Activated CD8-positive, alpha-beta memory T cell treated with anti-CD3 and anti-CD28 coated beads, Interleukin-2, amount 50 U/mL, for 4 hours (primary cell): ENCODE measurements around the gene TET2.
A peak's percentile ranks its signal among the peaks of the same experiment; 100 is the strongest.

ENCODE experiments used
- DNase-seq: peaks from one replicate; pipeline ENCODE4 v3.0.0-alpha.2; 2020

The TET2 gene

GRCh38 chr4:105305019-105305836, 158.6 kb downstream of the TET2 start:
- DNase-seq, result no peak

GRCh38 chr4:105306158-105306781, 159.6 kb downstream of the TET2 start:
- DNase-seq, result peak; percentile 21

- no peak for DNase-seq
Measured at GRCh38 chr4:105306820-105307219, 160.1 kb downstream of the TET2 start.

DNA sequence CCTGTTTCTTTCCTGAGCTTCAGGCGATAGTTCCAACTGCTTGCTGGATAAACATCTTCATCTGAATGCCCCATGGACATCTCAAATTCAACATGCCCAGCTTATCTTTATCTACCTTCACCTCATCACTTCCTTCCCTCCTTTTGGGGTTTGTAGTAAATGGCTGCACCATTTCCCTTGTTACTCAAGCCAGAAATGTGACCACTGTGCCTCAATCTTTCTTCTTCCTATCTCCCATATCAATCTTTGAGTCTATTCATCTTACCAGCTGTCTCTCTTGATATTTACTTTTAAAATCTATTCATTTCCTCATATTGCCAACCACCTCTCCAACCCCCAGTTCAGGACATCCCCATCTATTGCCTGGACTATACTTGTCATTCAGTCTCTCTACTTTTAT, 171.8 kb downstream of the TET2 start:
- DNase-seq, result no peak

GRCh38 chr4:105327222-105327621, 180.5 kb downstream of the TET2 start:
- no peak for DNase-seq

DNA sequence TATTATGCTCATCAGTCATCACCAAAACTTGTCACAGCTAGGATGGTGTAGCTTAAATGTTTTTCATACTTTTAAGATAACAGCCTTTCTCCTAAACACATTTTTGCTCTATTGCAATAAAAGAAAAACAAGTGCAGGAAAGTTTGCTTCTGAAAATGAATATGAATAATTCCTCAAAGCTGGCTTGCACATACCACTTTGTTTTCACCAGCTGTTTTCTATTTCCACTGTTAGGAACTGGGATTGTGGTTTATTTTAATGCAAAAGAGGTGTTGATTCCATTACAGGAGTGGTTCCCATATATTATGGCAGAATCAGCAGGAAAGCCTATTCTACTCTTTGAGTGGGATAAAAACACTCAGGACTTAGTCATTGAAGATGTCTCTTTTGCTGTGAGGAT, 181.3 kb downstream of the TET2 start:
- DNase-seq, result no peak

- DNase-seq, result no peak
Measured at GRCh38 chr4:105329081-105329480, 182.4 kb downstream of the TET2 start.
